T-cell (primary cell): Measurements from ENCODE around the gene PRKAA2. TPM values are rescaled to one million over a fixed set of nuclear protein-coding genes. Genes with fewer than 3 reads are reported as not detected.

ENCODE experiments used
- ATAC-seq, 4 experiments: fragments of 200-7000 bp in 3 of 4; fragments of 150-1000 bp in 1 of 4; cut with Tn5 transposase; replicated peaks in 1 of 4; 1 replicate in 3 of 4; 2 replicates in 1 of 4; pipeline ENCODE4 v1.10.0; 2021; ENCODE audit warnings: moderate library complexity in 3 of 4, mild to moderate bottlenecking in 2 of 4, moderate number of reproducible peaks in 1 of 4
- CTCF ChIA-PET, 2 donors: fragments of 300-600 bp; sonication (Branson Sonifier 250); formaldehyde crosslinking; loops; one replicate each; lab custom pipeline; 2022; ENCODE audit warnings: antibody characterized with exemption in 2 of 2; lab: Charles Lee
- POLR2A ChIA-PET, 2 donors: fragments of 300-600 bp; sonication (Branson Sonifier 250); formaldehyde crosslinking; loops; one replicate each; lab custom pipeline; 2022; ENCODE audit warnings: antibody characterized with exemption in 2 of 2; lab: Charles Lee
- DNase-seq, 35 experiments: peaks; one replicate each; pipeline versions ENCODE4 v3.0.0 to v3.0.0-alpha.2; 2013 to 2023
- H3K27ac ChIP-seq: one replicate; pipeline ENCODE4 v1.5.1; 2013; ENCODE audit warnings: low read length
- H3K27me3 ChIP-seq, 2 experiments: replicated peaks in 1 of 2; 1 replicate in 1 of 2; 2 replicates in 1 of 2; pipeline versions ENCODE4 v1.6.1 to v1.7.0; 2013; ENCODE audit warnings: low read length in 1 of 2, mixed read lengths in 1 of 2; ENCODE audit not compliant: control insufficient read depth in 2 of 2, insufficient read depth in 2 of 2; ENCODE audit errors: extremely low read depth in 1 of 2
- H3K36me3 ChIP-seq, 2 donors: 1 replicate in 1 of 2; 2 replicates in 1 of 2; pipeline versions ENCODE4 v1.6.1 to v1.7.0; 2013; ENCODE audit warnings: low read length in 1 of 2; ENCODE audit not compliant: control insufficient read depth in 2 of 2, insufficient read depth in 1 of 2; ENCODE audit errors: extremely low read depth in 1 of 2
- H3K4me1 ChIP-seq, 2 experiments: 1 replicate in 1 of 2; 2 replicates in 1 of 2; pipeline versions ENCODE4 v1.6.1 to v1.7.0; 2013; ENCODE audit warnings: low read length in 2 of 2, mixed read lengths in 1 of 2; ENCODE audit not compliant: insufficient read depth in 2 of 2, control insufficient read depth in 1 of 2; ENCODE audit errors: extremely low read depth in 1 of 2
- H3K4me3 ChIP-seq, 2 donors: 1 replicate in 1 of 2; 2 replicates in 1 of 2; pipeline versions ENCODE4 v1.5.1 to v1.7.0; 2013; ENCODE audit warnings: mild to moderate bottlenecking in 2 of 2, low read length in 1 of 2, moderate library complexity in 1 of 2; ENCODE audit not compliant: control insufficient read depth in 1 of 2; ENCODE audit errors: extremely low read depth in 1 of 2
- H3K9me3 ChIP-seq: 2 replicates; pipeline ENCODE4 v1.7.0; 2013
- H3K27ac Mint-ChIP-seq, 2 donors: one replicate each; pipeline ENCODE4 v1.8.0; 2020 to 2021; ENCODE audit warnings: mild to moderate bottlenecking in 2 of 2, mixed read lengths in 2 of 2
- H3K27me3 Mint-ChIP-seq, 2 donors: one replicate each; pipeline ENCODE4 v1.8.0; 2021 to 2022; ENCODE audit warnings: mixed read lengths in 2 of 2
- H3K36me3 Mint-ChIP-seq: one replicate; pipeline ENCODE4 v1.8.0; 2021; ENCODE audit warnings: mixed read lengths
- H3K4me1 Mint-ChIP-seq, 3 donors: one replicate each; pipeline ENCODE4 v1.8.0; 2020 to 2022; ENCODE audit warnings: mixed read lengths in 3 of 3, mild to moderate bottlenecking in 1 of 3
- H3K4me3 Mint-ChIP-seq, 3 donors: one replicate each; pipeline ENCODE4 v1.8.0; 2020 to 2022; ENCODE audit warnings: mild to moderate bottlenecking in 3 of 3, mixed read lengths in 3 of 3, moderate library complexity in 3 of 3
- H3K9me3 Mint-ChIP-seq, 3 donors: one replicate each; pipeline ENCODE4 v1.8.0; 2020 to 2022; ENCODE audit warnings: mixed read lengths in 3 of 3
- WGBS: methylation state at CpG from one replicate; pipeline ENCODE4 v1.1.5; 2013; ENCODE audit warnings: missing lambda C conversion rate; ENCODE audit not compliant: insufficient coverage; 5-methylcytosine and 5-hydroxymethylcytosine counted together
- total RNA-seq, 35 experiments: library from RNA in 6 of 35; stranded (reverse) in 6 of 35; fragments of 120-200 nt in 1 of 35; gene quantifications; one replicate each; pipeline versions ENCODE4 v1.2.1 to v1.2.4 and lab custom pipeline; 2013 to 2026

PRKAA2 gene
- total RNA-seq, 5 donors from 2014 or later (not counting 1 experiment from before 2014, with no cell fraction given), result 0.03 TPM; not detected in 2

GRCh38 chr1:56639211-56639610 is 5.9 kb upstream of the PRKAA2 start:
- no CpG with 5 or more reads among the region's 2 CpGs for WGBS
- H3K9me3 ChIP-seq, result no peaks in the 10 kb centered on the region
- POLR2A ChIA-PET, result no interaction called here
- H3K9me3 Mint-ChIP-seq, result no peaks in the 10 kb centered on the region
- H3K4me3 ChIP-seq, result no peak overlapping the region
- no peak overlapping the region for H3K27ac ChIP-seq
- H3K4me1 Mint-ChIP-seq, result peaks cover 0 to 2% (median 1%) of the 10 kb centered on the region in 3 donors
- peaks cover 16 to 26% of the 10 kb centered on the region in 2 donors for H3K27me3 Mint-ChIP-seq
- peaks cover 0 to 2% of the 10 kb centered on the region in 2 experiments for H3K4me1 ChIP-seq
- CTCF ChIA-PET, result no interaction called here
- peaks cover 2 to 3% of the 10 kb centered on the region in 2 experiments for H3K27me3 ChIP-seq
- ATAC-seq (no peak), DNase-seq (no peak)
- no peak overlapping the region for H3K27ac Mint-ChIP-seq
- H3K36me3 ChIP-seq, result no peaks in the 10 kb centered on the region
- H3K36me3 Mint-ChIP-seq, result no peaks in the 10 kb centered on the region
- H3K4me3 Mint-ChIP-seq, result no peak overlapping the region

DNA sequence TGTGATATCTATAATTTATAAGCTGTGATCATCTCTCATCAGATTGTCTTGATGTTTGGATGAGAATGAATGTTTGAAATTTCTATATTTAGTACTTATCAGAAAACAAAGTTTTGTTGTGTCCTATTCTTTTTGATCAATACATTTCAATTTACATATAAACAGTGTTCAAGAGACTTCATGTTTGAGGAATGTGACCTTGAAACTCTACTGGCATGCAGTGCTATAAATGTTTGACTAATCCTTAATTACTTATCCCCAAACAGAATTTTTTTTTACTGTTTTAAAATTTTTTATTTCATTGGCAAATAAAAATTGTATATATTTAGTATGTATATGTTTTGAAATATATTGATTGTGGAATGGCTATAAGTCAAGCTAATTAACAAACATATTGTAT is 1.5 kb upstream of the PRKAA2 start:
- peaks cover 37 to 47% of the 10 kb centered on the region in 2 donors for H3K27me3 Mint-ChIP-seq

DNA sequence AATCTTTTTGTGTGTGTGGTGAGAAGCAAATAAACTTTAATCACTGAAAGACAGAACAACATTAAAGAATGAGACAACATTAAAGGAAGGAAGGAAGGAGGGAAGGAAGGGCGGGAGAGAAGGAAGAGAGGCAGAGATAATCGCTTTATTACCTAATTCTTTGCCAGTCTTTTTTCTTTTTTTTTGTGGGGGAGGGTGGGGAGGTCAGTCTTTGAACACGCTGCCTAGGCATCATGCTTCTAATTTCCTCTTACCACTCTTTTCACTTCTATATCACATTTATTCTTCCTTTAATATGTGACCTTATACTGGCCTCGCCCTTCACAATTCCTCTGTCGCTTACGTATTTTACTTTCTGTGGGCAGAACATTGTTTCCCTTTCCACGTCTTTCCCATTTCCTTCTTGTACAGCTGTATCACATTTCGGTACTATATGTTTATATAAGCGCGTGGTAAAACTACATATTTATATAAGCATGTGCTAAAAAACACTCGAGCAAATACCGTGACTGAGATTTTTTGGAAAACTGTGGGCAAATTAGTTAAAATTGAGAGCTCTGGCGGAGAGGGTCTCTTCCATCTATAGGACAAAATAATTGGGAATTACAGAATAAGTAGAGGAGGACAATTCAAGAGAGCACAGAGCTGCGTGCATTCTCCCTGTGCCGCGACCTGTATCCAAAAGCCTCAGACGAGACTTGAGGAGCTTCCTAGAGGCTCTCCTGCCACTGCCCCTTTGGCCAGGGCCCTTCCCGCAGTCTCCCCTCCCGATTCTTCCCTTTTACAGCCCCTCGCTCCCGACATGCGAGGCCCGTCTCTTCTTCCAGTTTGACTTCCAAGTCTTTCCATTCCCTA is 823 bp upstream of the PRKAA2 start:
- Mint-ChIP-seq H3K27me3 (peaks cover 40 to 49% of the 10 kb centered on the region in 2 donors), H3K36me3 (no peaks in the 10 kb centered on the region), H3K9me3 (no peaks in the 10 kb centered on the region), H3K4me3 (peak overlapping the region; percentile 39 to 60 (median 48)), H3K27ac (no peak overlapping the region), H3K4me1 (peaks cover 10 to 16% (median 11%) of the 10 kb centered on the region in 3 donors)
- 2% methylated on average over 10 of the region's 23 CpGs for whole genome bisulfite sequencing
- Histone ChIP-seq H3K27ac (no peak overlapping the region), H3K9me3 (no peaks in the 10 kb centered on the region), H3K36me3 (no peaks in the 10 kb centered on the region), H3K4me1 (peaks cover 2 to 8% of the 10 kb centered on the region in 2 experiments), H3K27me3 (peaks cover 15 to 16% of the 10 kb centered on the region in 2 experiments), H3K4me3 (peak overlapping the region in 1 of 2 donors; percentile 51)
- CTCF ChIA-PET, result no interaction called here
- POLR2A ChIA-PET, result no interaction called here
- ATAC-seq (no peak), DNase-seq (no peak)

More for the DNA sequence above, 1.5 kb upstream of the PRKAA2 start:
- Mint-ChIP-seq H3K36me3 (no peaks in the 10 kb centered on the region), H3K4me3 (peak overlapping the region in 1 of 3 donors; percentile 60), H3K27ac (no peak overlapping the region), H3K4me1 (peaks cover 10 to 16% (median 11%) of the 10 kb centered on the region in 3 donors), H3K9me3 (no peaks in the 10 kb centered on the region)
- ChIA-PET CTCF (no interaction called here), POLR2A (no interaction called here)
- H3K27me3 ChIP-seq, result peaks cover 14 to 16% of the 10 kb centered on the region in 2 experiments
- H3K4me1 ChIP-seq, result peaks cover 2 to 8% of the 10 kb centered on the region in 2 experiments
- no peak overlapping the region for H3K27ac ChIP-seq
- H3K4me3 ChIP-seq, result no peak overlapping the region
- ATAC-seq (no peak), DNase-seq (no peak)
- H3K36me3 ChIP-seq, result no peaks in the 10 kb centered on the region
- no peaks in the 10 kb centered on the region for H3K9me3 ChIP-seq

DNA sequence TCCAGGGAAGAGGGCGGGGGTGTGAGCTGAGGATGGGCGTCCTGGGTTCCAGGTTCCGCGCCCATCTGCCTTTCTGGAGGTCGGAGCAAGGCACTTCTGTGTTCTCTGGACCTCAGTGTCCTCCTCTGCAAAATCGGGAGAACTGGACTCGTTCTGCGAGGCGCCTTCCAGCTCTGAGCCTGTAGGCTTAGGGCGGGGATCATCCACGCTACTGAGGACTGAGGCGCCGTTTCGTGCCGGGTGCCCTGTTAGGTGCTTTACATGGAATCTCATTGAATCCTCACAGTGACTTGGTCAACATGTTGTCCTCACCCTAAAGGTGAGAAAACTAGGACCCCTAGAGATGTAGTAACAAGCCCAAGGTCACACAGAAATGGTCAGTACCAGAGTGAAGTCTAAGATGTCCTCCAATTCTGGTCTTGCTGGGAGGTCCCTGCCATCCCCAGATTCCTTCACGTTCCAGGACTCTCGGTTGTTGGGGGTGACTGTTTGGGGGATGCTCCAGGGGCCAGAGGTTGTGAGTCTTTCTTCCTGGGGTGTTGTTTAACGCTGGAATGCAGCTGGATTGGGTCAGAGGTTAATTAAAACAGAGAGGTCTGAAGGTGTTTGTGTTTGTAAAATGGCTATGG is 677 bp downstream of the PRKAA2 start:
- POLR2A ChIA-PET, result no interaction called here
- Mint-ChIP-seq H3K36me3 (no peaks in the 10 kb centered on the region), H3K9me3 (no peaks in the 10 kb centered on the region), H3K4me3 (peak overlapping the region; percentile 10 to 51 (median 39)), H3K4me1 (peaks cover 10 to 16% (median 11%) of the 10 kb centered on the region in 3 donors), H3K27me3 (peaks cover 36 to 42% of the 10 kb centered on the region in 2 donors), H3K27ac (no peak overlapping the region)
- H3K9me3 ChIP-seq, result no peaks in the 10 kb centered on the region
- DNase-seq (no peak), ATAC-seq (no peak)
- H3K27me3 ChIP-seq, result peaks cover 16% of the 10 kb centered on the region in 2 experiments
- peak overlapping the region in 1 of 2 donors; percentile 54 for H3K4me3 ChIP-seq
- peaks cover 2 to 8% of the 10 kb centered on the region in 2 experiments for H3K4me1 ChIP-seq
- no peaks in the 10 kb centered on the region for H3K36me3 ChIP-seq
- CTCF ChIA-PET, result interaction anchor here in 1 of 2 donors (0.6 kb wide), 1 partner anchor 790 kb away, joined by 9 read pairs; no protein-coding TSS in a partner anchor
- WGBS, result 26% methylated on average over 17 of the region's 18 CpGs
- no peak overlapping the region for H3K27ac ChIP-seq

DNA sequence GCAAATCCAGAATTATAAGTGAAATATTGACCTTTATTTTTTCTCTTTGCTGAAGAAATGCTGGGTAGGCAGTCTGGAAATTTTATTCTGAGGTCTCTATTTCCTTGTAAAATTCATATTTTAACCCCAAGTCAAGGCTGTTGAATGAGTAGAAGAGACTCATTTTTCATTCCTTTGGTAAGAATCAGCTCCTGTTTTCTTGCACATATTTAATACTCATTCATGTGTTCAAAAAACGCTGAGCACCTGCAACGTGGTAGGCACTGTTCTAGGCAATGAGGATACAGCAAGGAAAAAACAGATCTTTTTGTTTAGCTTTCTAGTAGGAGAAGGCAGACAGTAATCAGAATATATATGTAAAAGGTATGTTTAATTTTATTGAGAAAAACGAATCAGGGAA is 1.5 kb downstream of the PRKAA2 start:
- ATAC-seq (no peak), DNase-seq (no peak)
- no peaks in the 10 kb centered on the region for H3K9me3 ChIP-seq
- H3K36me3 ChIP-seq, result no peaks in the 10 kb centered on the region
- no peak overlapping the region for H3K27ac Mint-ChIP-seq
- H3K27me3 Mint-ChIP-seq, result peaks cover 36 to 41% of the 10 kb centered on the region in 2 donors
- H3K4me1 ChIP-seq, result peaks cover 2 to 8% of the 10 kb centered on the region in 2 experiments
- H3K9me3 Mint-ChIP-seq, result no peaks in the 10 kb centered on the region
- H3K27ac ChIP-seq, result no peak overlapping the region
- POLR2A ChIA-PET, result no interaction called here
- H3K36me3 Mint-ChIP-seq, result no peaks in the 10 kb centered on the region
- H3K4me1 Mint-ChIP-seq, result peaks cover 10 to 16% (median 11%) of the 10 kb centered on the region in 3 donors
- CTCF ChIA-PET, result interaction anchor here in 1 of 2 donors (0.6 kb wide), 1 partner anchor 789 kb away, joined by 9 read pairs; no protein-coding TSS in a partner anchor
- WGBS, result 18% methylated on average over 1 of the region's 3 CpGs
- peaks cover 16% of the 10 kb centered on the region in 2 experiments for H3K27me3 ChIP-seq
- peak overlapping the region in 1 of 3 donors; percentile 51 for H3K4me3 Mint-ChIP-seq
- no peak overlapping the region for H3K4me3 ChIP-seq

GRCh38 chr1:56647106-56647505 is 2.0 kb downstream of the PRKAA2 start:
- CTCF ChIA-PET, result no interaction called here
- H3K27ac Mint-ChIP-seq, result no peak overlapping the region
- H3K36me3 Mint-ChIP-seq, result no peaks in the 10 kb centered on the region
- no CpG with 5 or more reads among the region's 1 CpG for WGBS
- peaks cover 33 to 37% of the 10 kb centered on the region in 2 donors for H3K27me3 Mint-ChIP-seq
- no peak overlapping the region for H3K27ac ChIP-seq
- no peaks in the 10 kb centered on the region for H3K9me3 ChIP-seq
- H3K9me3 Mint-ChIP-seq, result no peaks in the 10 kb centered on the region
- no peak overlapping the region for H3K4me3 Mint-ChIP-seq
- DNase-seq (no peak), ATAC-seq (no peak)
- H3K36me3 ChIP-seq, result no peaks in the 10 kb centered on the region
- POLR2A ChIA-PET, result no interaction called here
- H3K4me3 ChIP-seq, result no peak overlapping the region
- H3K27me3 ChIP-seq, result peaks cover 15 to 16% of the 10 kb centered on the region in 2 experiments
- peaks cover 2 to 8% of the 10 kb centered on the region in 2 experiments for H3K4me1 ChIP-seq
- H3K4me1 Mint-ChIP-seq, result peaks cover 10 to 16% (median 11%) of the 10 kb centered on the region in 3 donors
